Sigmoid colon (tissue), 7 donors: Measurements from ENCODE around the gene TMEM121B. TPM values are rescaled to one million over a fixed set of nuclear protein-coding genes. Genes with fewer than 3 reads are reported as not detected.
A peak's percentile ranks its signal among the peaks of the same experiment; 100 is the strongest.

Experiments used
- DNase-seq: peaks from one replicate; pipeline ENCODE4 v3.0.0-alpha.2; 2019
- H3K27ac ChIP-seq, 4 donors: fragments of 200-600 bp; sonication (generic); one replicate each; pipeline ENCODE4 v1.5.1; 2016 to 2019; ENCODE audit warnings: mild to moderate bottlenecking in 1 of 4
- H3K27me3 ChIP-seq, 3 donors: fragments of 200-600 bp; sonication (generic); one replicate each; pipeline ENCODE4 v1.5.1; 2019; ENCODE audit warnings: mild to moderate bottlenecking in 1 of 3
- H3K36me3 ChIP-seq, 4 donors: fragments of 200-600 bp; sonication (generic); one replicate each; pipeline ENCODE4 v1.5.1; 2016 to 2019
- H3K4me1 ChIP-seq, 4 donors: fragments of 200-600 bp; sonication (generic); one replicate each; pipeline ENCODE4 v1.5.1; 2017 to 2019
- H3K4me3 ChIP-seq, 4 donors: fragments of 200-600 bp; sonication (generic); one replicate each; pipeline ENCODE4 v1.5.1; 2017 to 2019; ENCODE audit warnings: mild to moderate bottlenecking in 2 of 4, moderate library complexity in 1 of 4
- H3K9me3 ChIP-seq, 4 donors: fragments of 200-600 bp in 3 of 4; sonication (generic) in 3 of 4; one replicate each; pipeline versions ENCODE4 v1.5.1 to v1.6.1; 2013 to 2019
- CTCF ChIP-seq, 4 experiments: fragments of 450-650 bp in 3 of 4; fragments of 200-600 bp in 1 of 4; IDR thresholded peaks; one replicate each; pipeline ENCODE4 v1.5.1; 2016 to 2019; ENCODE audit warnings: antibody characterized with exemption in 4 of 4, mild to moderate bottlenecking in 3 of 4, moderate library complexity in 2 of 4
- EP300 ChIP-seq, 4 donors: sonication (generic); formaldehyde crosslinking; IDR thresholded peaks; one replicate each; pipeline ENCODE4 v1.6.1; 2017; ENCODE audit warnings: antibody characterized with exemption in 4 of 4
- POLR2A ChIP-seq, 2 donors: fragments of 450-650 bp; IDR thresholded peaks; one replicate each; pipeline ENCODE4 v1.6.1; 2016; ENCODE audit warnings: antibody characterized with exemption in 2 of 2, mild to moderate bottlenecking in 2 of 2, moderate library complexity in 2 of 2
- POLR2AphosphoS5 ChIP-seq, 4 donors: sonication (generic); formaldehyde crosslinking; IDR thresholded peaks; one replicate each; pipeline ENCODE4 v1.6.1; 2017; ENCODE audit warnings: antibody characterized with exemption in 4 of 4
- WGBS, 2 donors: extraction: QIAGEN DNeasy Blood & Tissue Kit; methylation state at CpG; one replicate each; pipeline ENCODE4 v1.1.7; 2013; 5-methylcytosine and 5-hydroxymethylcytosine counted together
- intact Hi-C: fragments of 100-400 bp; cut with DNase I; formaldehyde crosslinking; loops from one replicate; pipeline ENCODE4 v1.15.1; 2023
- polyA plus RNA-seq, 3 donors: library from polyadenylated mRNA; stranded (reverse); fragments of 200-250 nt; gene quantifications; one replicate each; pipeline ENCODE4 v1.2.3, GENCODE V29; 2013
- total RNA-seq, 4 donors: library from RNA; depleted of rRNA; stranded (reverse); fragments of >200 nt; gene quantifications; one replicate each; pipeline ENCODE4 v1.1.0, GENCODE V29; 2016
- donor health status: healthy with polysubstance abuse.
- donor health status: Bipolar disorder and iron deficiency.
- donor health status: healthy.

TMEM121B gene
- total and polyA plus RNA-seq, 7 donors: 0.17 to 0.54 (median 0.43) TPM; not detected in 3

GRCh38 chr22:17113600-17113999 lies 7.6 kb downstream of the TMEM121B start:
- intact Hi-C loops: no loop called here
- H3K9me3 ChIP-seq: no peaks in the 10 kb centered on the region
- TF ChIP-seq EP300 (IDR thresholded peaks at IDR 0.05): no peak
- no peak for TF ChIP-seq CTCF (IDR thresholded peaks at IDR 0.05)
- TF ChIP-seq POLR2AphosphoS5 (IDR thresholded peaks at IDR 0.05): no peak
- TF ChIP-seq POLR2A (IDR thresholded peaks at IDR 0.05): no peak
- peak; percentile 49 for DNase-seq
- H3K4me3 ChIP-seq: no peak overlapping the region
- 78 to 79% methylated on average over 8 of the region's 8 CpGs for WGBS, 2 donors
- no peaks in the 10 kb centered on the region for H3K4me1 ChIP-seq
- no peak overlapping the region for H3K27ac ChIP-seq
- peaks cover 0 to 15% (median 7%) of the 10 kb centered on the region in 4 donors for H3K36me3 ChIP-seq
- peaks cover 0 to 6% (median 0%) of the 10 kb centered on the region in 3 donors for H3K27me3 ChIP-seq

- WGBS, 2 donors: 52 to 71% methylated on average over 9 of the region's 9 CpGs
- intact Hi-C loops: no loop called here
Observed at GRCh38 chr22:17112491-17113042, 8.6 kb downstream of the TMEM121B start.

GRCh38 chr22:17110791-17111550 lies 10.2 kb downstream of the TMEM121B start:
- Histone ChIP-seq H3K9me3 (no peaks in the 10 kb centered on the region), H3K4me1 (no peaks in the 10 kb centered on the region), H3K27ac (no peak overlapping the region), H3K36me3 (peaks cover 0 to 40% (median 12%) of the 10 kb centered on the region in 4 donors), H3K4me3 (no peak overlapping the region), H3K27me3 (no peaks in the 10 kb centered on the region)
- peak; percentile 9 for DNase-seq
- intact Hi-C loops: no loop called here
- WGBS, 2 donors: 84 to 92% methylated on average over 13 of the region's 13 CpGs
- TF ChIP-seq POLR2A (IDR thresholded peaks at IDR 0.05) (no peak), EP300 (IDR thresholded peaks at IDR 0.05) (no peak), POLR2AphosphoS5 (IDR thresholded peaks at IDR 0.05) (no peak), CTCF (IDR thresholded peaks at IDR 0.05) (no peak)

More at GRCh38 chr22:17112491-17113042, 8.6 kb downstream of the TMEM121B start:
- peak; percentile 37 for DNase-seq
- H3K27me3 ChIP-seq: no peaks in the 10 kb centered on the region
- no peaks in the 10 kb centered on the region for H3K9me3 ChIP-seq
- no peak overlapping the region for H3K4me3 ChIP-seq
- no peak for TF ChIP-seq EP300 (IDR thresholded peaks at IDR 0.05)
- no peak for TF ChIP-seq POLR2AphosphoS5 (IDR thresholded peaks at IDR 0.05)
- no peak for TF ChIP-seq POLR2A (IDR thresholded peaks at IDR 0.05)
- no peak for TF ChIP-seq CTCF (IDR thresholded peaks at IDR 0.05)
- H3K4me1 ChIP-seq: no peaks in the 10 kb centered on the region
- no peak overlapping the region for H3K27ac ChIP-seq
- peaks cover 0 to 25% (median 12%) of the 10 kb centered on the region in 4 donors for H3K36me3 ChIP-seq

GRCh38 chr22:17109976-17110375 lies 11.2 kb downstream of the TMEM121B start:
- WGBS, 2 donors: 90 to 94% methylated on average over 16 of the region's 16 CpGs
- H3K36me3 ChIP-seq: peaks cover 0 to 46% (median 16%) of the 10 kb centered on the region in 4 donors

More at GRCh38 chr22:17109976-17110375, 11.2 kb downstream of the TMEM121B start:
- no peaks in the 10 kb centered on the region for H3K4me1 ChIP-seq
- H3K4me3 ChIP-seq: no peak overlapping the region
- DNase-seq: no peak
- TF ChIP-seq EP300 (IDR thresholded peaks at IDR 0.05): no peak
- TF ChIP-seq CTCF (IDR thresholded peaks at IDR 0.05): no peak
- TF ChIP-seq POLR2AphosphoS5 (IDR thresholded peaks at IDR 0.05): no peak
- TF ChIP-seq POLR2A (IDR thresholded peaks at IDR 0.05): no peak
- H3K9me3 ChIP-seq: no peaks in the 10 kb centered on the region
- H3K27me3 ChIP-seq: no peaks in the 10 kb centered on the region
- H3K27ac ChIP-seq: no peak overlapping the region
- intact Hi-C loops: no loop called here
